ENCODE measurements around the gene MERTK. TPM values are rescaled to one million over a fixed set of nuclear protein-coding genes. Genes with fewer than 3 reads are reported as not detected.

MERTK gene
- total and polyA plus RNA-seq, 2 of the 13 experiments (the other 11 are each of a cell fraction or from before 2014, with no cell fraction given) = 37.3 to 44.7 TPM

- TF ChIP-seq STAG1 (CRISPR knock-in tag; IDR thresholded peaks at IDR 0.05) (no peak), ZIK1 (CRISPR knock-in tag; IDR thresholded peaks at IDR 0.05; ENCODE audit: borderline replicate concordance, low read depth) (no peak; the same call in 1 of the 2 replicates), HOXD1 (CRISPR knock-in tag; IDR thresholded peaks at IDR 0.05) (no peak; the same call in 1 of the 2 replicates), ZFP36L2 (CRISPR knock-in tag; IDR thresholded peaks at IDR 0.05) (no peak; the same call in 1 of the 2 replicates), FOXC1 (CRISPR knock-in tag; IDR thresholded peaks at IDR 0.05; ENCODE audit: borderline replicate concordance) (peak; percentile 70), ZKSCAN8 (CRISPR knock-in tag; IDR thresholded peaks at IDR 0.05; ENCODE audit: borderline replicate concordance) (peak; percentile 84; the same call in 1 of the 2 replicates), MIXL1 (CRISPR knock-in tag; IDR thresholded peaks at IDR 0.05) (peak; percentile 64; the same call in 1 of the 2 replicates), ZNF138 (CRISPR knock-in tag; IDR thresholded peaks at IDR 0.05; ENCODE audit: low read depth) (peak; percentile 99), MTA3 (CRISPR knock-in tag; IDR thresholded peaks at IDR 0.05) (no peak), ZNF329 (CRISPR knock-in tag; IDR thresholded peaks at IDR 0.05; ENCODE audit: low read depth) (peak; percentile 95), ZNF496 (CRISPR knock-in tag; IDR thresholded peaks at IDR 0.05; ENCODE audit: insufficient replicate concordance) (no peak), MAFK (conservative IDR thresholded peaks at IDR 0.05 in 1 of 2, IDR thresholded peaks at IDR 0.05 in 1 of 2; ENCODE audit: low read length in 2 of 2) (no peak), TOE1 (CRISPR knock-in tag; IDR thresholded peaks at IDR 0.05) (0 out of 2 replicates have a peak, but pooled peaks have one; percentile 23)
- TF ChIP-seq, protein P1, sequence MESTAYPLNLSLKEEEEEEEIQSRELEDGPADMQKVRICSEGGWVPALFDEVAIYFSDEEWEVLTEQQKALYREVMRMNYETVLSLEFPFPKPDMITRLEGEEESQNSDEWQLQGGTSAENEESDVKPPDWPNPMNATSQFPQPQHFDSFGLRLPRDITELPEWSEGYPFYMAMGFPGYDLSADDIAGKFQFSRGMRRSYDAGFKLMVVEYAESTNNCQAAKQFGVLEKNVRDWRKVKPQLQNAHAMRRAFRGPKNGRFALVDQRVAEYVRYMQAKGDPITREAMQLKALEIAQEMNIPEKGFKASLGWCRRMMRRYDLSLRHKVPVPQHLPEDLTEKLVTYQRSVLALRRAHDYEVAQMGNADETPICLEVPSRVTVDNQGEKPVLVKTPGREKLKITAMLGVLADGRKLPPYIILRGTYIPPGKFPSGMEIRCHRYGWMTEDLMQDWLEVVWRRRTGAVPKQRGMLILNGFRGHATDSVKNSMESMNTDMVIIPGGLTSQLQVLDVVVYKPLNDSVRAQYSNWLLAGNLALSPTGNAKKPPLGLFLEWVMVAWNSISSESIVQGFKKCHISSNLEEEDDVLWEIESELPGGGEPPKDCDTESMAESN (CRISPR knock-in tag; conservative IDR thresholded peaks at IDR 0.05) = peak; percentile 89; the same call in 1 of the 2 replicates
- TF ChIP-seq, protein P2, sequence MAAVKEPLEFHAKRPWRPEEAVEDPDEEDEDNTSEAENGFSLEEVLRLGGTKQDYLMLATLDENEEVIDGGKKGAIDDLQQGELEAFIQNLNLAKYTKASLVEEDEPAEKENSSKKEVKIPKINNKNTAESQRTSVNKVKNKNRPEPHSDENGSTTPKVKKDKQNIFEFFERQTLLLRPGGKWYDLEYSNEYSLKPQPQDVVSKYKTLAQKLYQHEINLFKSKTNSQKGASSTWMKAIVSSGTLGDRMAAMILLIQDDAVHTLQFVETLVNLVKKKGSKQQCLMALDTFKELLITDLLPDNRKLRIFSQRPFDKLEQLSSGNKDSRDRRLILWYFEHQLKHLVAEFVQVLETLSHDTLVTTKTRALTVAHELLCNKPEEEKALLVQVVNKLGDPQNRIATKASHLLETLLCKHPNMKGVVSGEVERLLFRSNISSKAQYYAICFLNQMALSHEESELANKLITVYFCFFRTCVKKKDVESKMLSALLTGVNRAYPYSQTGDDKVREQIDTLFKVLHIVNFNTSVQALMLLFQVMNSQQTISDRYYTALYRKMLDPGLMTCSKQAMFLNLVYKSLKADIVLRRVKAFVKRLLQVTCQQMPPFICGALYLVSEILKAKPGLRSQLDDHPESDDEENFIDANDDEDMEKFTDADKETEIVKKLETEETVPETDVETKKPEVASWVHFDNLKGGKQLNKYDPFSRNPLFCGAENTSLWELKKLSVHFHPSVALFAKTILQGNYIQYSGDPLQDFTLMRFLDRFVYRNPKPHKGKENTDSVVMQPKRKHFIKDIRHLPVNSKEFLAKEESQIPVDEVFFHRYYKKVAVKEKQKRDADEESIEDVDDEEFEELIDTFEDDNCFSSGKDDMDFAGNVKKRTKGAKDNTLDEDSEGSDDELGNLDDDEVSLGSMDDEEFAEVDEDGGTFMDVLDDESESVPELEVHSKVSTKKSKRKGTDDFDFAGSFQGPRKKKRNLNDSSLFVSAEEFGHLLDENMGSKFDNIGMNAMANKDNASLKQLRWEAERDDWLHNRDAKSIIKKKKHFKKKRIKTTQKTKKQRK (IDR thresholded peaks at IDR 0.05; ENCODE audit: low read length) = no peak
- TF ChIP-seq, protein P3, sequence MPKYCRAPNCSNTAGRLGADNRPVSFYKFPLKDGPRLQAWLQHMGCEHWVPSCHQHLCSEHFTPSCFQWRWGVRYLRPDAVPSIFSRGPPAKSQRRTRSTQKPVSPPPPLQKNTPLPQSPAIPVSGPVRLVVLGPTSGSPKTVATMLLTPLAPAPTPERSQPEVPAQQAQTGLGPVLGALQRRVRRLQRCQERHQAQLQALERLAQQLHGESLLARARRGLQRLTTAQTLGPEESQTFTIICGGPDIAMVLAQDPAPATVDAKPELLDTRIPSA (CRISPR knock-in tag; IDR thresholded peaks at IDR 0.05; ENCODE audit: borderline replicate concordance) = peak; percentile 94; the same call in 1 of the 2 replicates
- TF ChIP-seq, protein P4, sequence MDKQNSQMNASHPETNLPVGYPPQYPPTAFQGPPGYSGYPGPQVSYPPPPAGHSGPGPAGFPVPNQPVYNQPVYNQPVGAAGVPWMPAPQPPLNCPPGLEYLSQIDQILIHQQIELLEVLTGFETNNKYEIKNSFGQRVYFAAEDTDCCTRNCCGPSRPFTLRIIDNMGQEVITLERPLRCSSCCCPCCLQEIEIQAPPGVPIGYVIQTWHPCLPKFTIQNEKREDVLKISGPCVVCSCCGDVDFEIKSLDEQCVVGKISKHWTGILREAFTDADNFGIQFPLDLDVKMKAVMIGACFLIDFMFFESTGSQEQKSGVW (CRISPR knock-in tag; IDR thresholded peaks at IDR 0.05; ENCODE audit: borderline replicate concordance) = no peak
- TF ChIP-seq, protein P5, sequence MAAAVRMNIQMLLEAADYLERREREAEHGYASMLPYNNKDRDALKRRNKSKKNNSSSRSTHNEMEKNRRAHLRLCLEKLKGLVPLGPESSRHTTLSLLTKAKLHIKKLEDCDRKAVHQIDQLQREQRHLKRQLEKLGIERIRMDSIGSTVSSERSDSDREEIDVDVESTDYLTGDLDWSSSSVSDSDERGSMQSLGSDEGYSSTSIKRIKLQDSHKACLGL (CRISPR knock-in tag; IDR thresholded peaks at IDR 0.05) = peak; percentile 99; the same call in 1 of the 2 replicates
These were observed 14.5 kb upstream of the MERTK start, which contains the start of gene ANAPC1 (continued) for GRCh38 chr2:111883661-111884591.
